Activated T-helper 2 cell treated with anti-CD3 and anti-CD28 coated beads, Interferon-gamma antibody, Interleukin-2, Interleukin-4, amounts not matched to agents 10 μg/mL and 5 μg/mL and 100 μg/mL, durations not matched to agents 14 hours and 24 hours and 36 hours (primary cell): ENCODE data around the gene AGTR1. TPM values are rescaled to one million over a fixed set of nuclear protein-coding genes. Genes with fewer than 3 reads are reported as not detected.

Experiments
- DNase-seq: peaks from one replicate; pipeline ENCODE4 v3.0.0; 2021; ENCODE audit warnings: low spot score
- H3K27ac Mint-ChIP-seq: one replicate; pipeline ENCODE4 v1.8.0; 2021; ENCODE audit warnings: mixed read lengths
- H3K27me3 Mint-ChIP-seq: one replicate; pipeline ENCODE4 v1.8.0; 2021; ENCODE audit warnings: low read depth, mixed read lengths
- H3K36me3 Mint-ChIP-seq: one replicate; pipeline ENCODE4 v1.8.0; 2021; ENCODE audit warnings: low read depth, mixed read lengths
- H3K4me1 Mint-ChIP-seq: one replicate; pipeline ENCODE4 v1.8.0; 2021; ENCODE audit warnings: low read depth, mixed read lengths
- H3K4me3 Mint-ChIP-seq: one replicate; pipeline ENCODE4 v1.8.0; 2021; ENCODE audit warnings: low read depth, mild to moderate bottlenecking, moderate library complexity, mixed read lengths
- H3K9me3 Mint-ChIP-seq: one replicate; pipeline ENCODE4 v1.8.0; 2021; ENCODE audit warnings: mixed read lengths
- intact Hi-C: fragments of 100-400 bp; cut with micrococcal nuclease; formaldehyde crosslinking; loops from one replicate; pipeline ENCODE4 v1.15.1; 2023
- total RNA-seq: library from RNA; stranded (reverse); gene quantifications from 2 replicates; pipeline ENCODE4 v1.2.3, GENCODE V29; 2022

AGTR1 gene
- total RNA-seq, 1 donor from 2014 or later: not detected

- H3K27me3 Mint-ChIP-seq: no peaks in the 10 kb centered on the region
- no peak for DNase-seq
- H3K27ac Mint-ChIP-seq: no peak overlapping the region
- intact Hi-C loops: no loop called here
- no peaks in the 10 kb centered on the region for H3K9me3 Mint-ChIP-seq
- H3K4me3 Mint-ChIP-seq: no peak overlapping the region
- peaks cover 4% of the 10 kb centered on the region for H3K4me1 Mint-ChIP-seq
- H3K36me3 Mint-ChIP-seq: no peaks in the 10 kb centered on the region
Measured at GRCh38 chr3:148728753-148729152, 31.1 kb downstream of the AGTR1 start.

DNA sequence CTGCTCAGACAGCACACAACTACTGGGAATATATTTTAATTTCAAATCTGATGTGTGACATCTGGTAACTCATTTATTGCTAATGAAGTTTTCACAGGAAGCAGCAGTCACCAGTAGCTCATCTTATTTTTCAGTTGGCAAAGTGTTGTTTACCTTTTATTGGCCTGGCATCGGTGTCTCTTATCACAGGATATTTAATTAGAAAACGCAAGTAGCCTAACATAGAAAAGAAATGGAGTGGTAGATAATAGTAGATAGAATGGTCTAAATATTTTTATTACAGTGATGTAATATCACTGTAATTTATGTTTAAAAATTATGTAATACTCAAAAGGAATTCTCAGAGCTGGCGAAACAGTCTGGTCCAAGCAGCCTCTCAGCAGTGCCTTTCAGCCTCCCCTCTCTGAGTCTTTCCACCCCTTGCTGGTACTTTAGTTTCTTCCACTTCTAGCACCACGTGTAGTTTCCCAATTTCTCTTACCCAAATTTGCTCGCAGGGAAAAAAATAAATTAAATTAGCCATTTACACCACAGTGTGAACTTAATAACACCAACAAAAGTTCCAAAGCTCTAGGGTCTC, 31.9 kb downstream of the AGTR1 start:
- Mint-ChIP-seq H3K4me3 (no peak overlapping the region), H3K9me3 (no peaks in the 10 kb centered on the region), H3K36me3 (no peaks in the 10 kb centered on the region), H3K27me3 (no peaks in the 10 kb centered on the region), H3K27ac (no peak overlapping the region), H3K4me1 (peaks cover 4% of the 10 kb centered on the region)
- DNase-seq: no peak
- intact Hi-C loops: no loop called here

DNA sequence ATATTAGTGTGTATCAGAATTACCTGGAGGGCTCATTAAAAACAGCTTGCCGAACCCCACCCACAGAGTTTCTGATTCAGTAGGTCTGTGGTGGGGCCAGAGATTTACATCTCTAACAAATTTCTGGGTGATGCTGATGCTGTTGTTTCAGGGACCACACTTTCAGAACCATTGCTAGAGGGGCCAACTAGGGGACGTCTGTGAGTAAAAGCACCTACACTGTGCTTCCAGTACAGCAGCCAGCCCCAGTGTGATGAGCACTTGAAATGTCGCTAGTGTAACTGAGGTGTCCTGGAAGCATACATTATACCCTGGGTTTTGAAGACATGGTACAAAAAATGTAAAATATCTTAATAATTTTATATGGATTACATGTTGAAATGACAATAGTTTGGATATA, 33.0 kb downstream of the AGTR1 start:
- Mint-ChIP-seq H3K4me1 (peaks cover 4% of the 10 kb centered on the region), H3K36me3 (no peaks in the 10 kb centered on the region), H3K9me3 (no peaks in the 10 kb centered on the region), H3K27ac (no peak overlapping the region), H3K4me3 (no peak overlapping the region), H3K27me3 (no peaks in the 10 kb centered on the region)
- intact Hi-C loops: no loop called here
- DNase-seq: no peak

GRCh38 chr3:148735597-148735996, 37.9 kb downstream of the AGTR1 start:
- no peak overlapping the region for H3K27ac Mint-ChIP-seq
- H3K4me1 Mint-ChIP-seq: no peaks in the 10 kb centered on the region
- intact Hi-C loops: no loop called here
- H3K4me3 Mint-ChIP-seq: no peak overlapping the region
- no peak for DNase-seq
- no peaks in the 10 kb centered on the region for H3K9me3 Mint-ChIP-seq
- H3K27me3 Mint-ChIP-seq: no peaks in the 10 kb centered on the region
- H3K36me3 Mint-ChIP-seq: no peaks in the 10 kb centered on the region

GRCh38 chr3:148736086-148736485, 38.4 kb downstream of the AGTR1 start:
- H3K4me1 Mint-ChIP-seq: no peaks in the 10 kb centered on the region
- H3K9me3 Mint-ChIP-seq: no peaks in the 10 kb centered on the region
- no peak overlapping the region for H3K4me3 Mint-ChIP-seq
- no peaks in the 10 kb centered on the region for H3K36me3 Mint-ChIP-seq
- H3K27me3 Mint-ChIP-seq: no peaks in the 10 kb centered on the region
- intact Hi-C loops: no loop called here
- DNase-seq: no peak
- H3K27ac Mint-ChIP-seq: no peak overlapping the region

DNA sequence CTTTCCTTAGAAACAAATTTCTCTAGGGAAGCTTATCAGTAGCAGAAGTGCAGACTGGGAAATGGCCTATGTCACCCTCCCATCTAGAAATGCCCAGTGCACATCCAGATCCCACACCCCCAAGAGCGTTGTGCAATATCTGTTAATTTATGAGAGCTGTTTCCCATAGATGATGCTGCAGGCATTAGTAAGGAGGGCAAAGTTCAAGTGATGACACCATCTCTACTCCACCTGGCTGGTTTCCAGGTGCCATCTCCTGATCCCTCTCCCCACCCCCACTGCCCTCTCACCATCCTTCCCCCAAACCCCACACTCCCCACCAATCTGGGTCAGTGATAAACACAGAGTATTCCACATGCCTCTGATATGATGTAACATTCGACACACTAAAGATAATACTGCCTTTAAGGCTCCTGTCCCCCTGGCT, 39.4 kb downstream of the AGTR1 start:
- intact Hi-C loops: no loop called here
- Mint-ChIP-seq H3K9me3 (no peaks in the 10 kb centered on the region), H3K36me3 (no peaks in the 10 kb centered on the region), H3K4me3 (no peak overlapping the region), H3K27ac (no peak overlapping the region), H3K27me3 (no peaks in the 10 kb centered on the region), H3K4me1 (no peaks in the 10 kb centered on the region)
- DNase-seq: no peak

DNA sequence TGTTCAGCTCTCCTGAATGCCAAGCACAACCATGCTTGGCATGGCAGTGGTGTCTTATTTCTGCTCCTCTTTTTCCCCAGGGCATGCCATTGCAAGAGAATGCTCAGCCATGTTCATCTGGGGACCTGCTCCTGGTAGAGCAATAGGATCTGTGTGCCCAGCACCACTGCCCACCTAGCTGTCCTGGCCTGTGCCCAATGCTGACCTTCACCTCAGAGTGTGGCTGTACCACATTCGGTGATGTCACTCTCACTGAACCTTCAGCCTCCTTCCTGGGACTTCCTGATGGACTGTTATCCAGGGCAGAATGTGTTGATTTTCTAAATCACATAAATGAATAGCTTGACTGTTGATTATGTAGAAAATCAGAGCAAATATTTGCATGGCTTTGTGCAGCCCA, 42.0 kb downstream of the AGTR1 start:
- H3K9me3 Mint-ChIP-seq: no peaks in the 10 kb centered on the region
- no peak overlapping the region for H3K27ac Mint-ChIP-seq
- H3K27me3 Mint-ChIP-seq: no peaks in the 10 kb centered on the region
- no peak for DNase-seq
- no peaks in the 10 kb centered on the region for H3K36me3 Mint-ChIP-seq
- no peaks in the 10 kb centered on the region for H3K4me1 Mint-ChIP-seq
- no peak overlapping the region for H3K4me3 Mint-ChIP-seq
- intact Hi-C loops: no loop called here

- Mint-ChIP-seq H3K36me3 (no peaks in the 10 kb centered on the region), H3K9me3 (no peaks in the 10 kb centered on the region), H3K4me3 (no peak overlapping the region), H3K4me1 (no peaks in the 10 kb centered on the region), H3K27ac (no peak overlapping the region), H3K27me3 (no peaks in the 10 kb centered on the region)
- no peak for DNase-seq
- intact Hi-C loops: no loop called here
Measured at GRCh38 chr3:148740291-148740690, 42.6 kb downstream of the AGTR1 start.

DNA sequence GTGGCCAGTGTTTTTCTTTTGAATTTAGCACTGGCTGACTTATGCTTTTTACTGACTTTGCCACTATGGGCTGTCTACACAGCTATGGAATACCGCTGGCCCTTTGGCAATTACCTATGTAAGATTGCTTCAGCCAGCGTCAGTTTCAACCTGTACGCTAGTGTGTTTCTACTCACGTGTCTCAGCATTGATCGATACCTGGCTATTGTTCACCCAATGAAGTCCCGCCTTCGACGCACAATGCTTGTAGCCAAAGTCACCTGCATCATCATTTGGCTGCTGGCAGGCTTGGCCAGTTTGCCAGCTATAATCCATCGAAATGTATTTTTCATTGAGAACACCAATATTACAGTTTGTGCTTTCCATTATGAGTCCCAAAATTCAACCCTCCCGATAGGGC, 43.5 kb downstream of the AGTR1 start:
- Mint-ChIP-seq H3K9me3 (no peaks in the 10 kb centered on the region), H3K36me3 (no peaks in the 10 kb centered on the region), H3K27me3 (no peaks in the 10 kb centered on the region), H3K4me3 (no peak overlapping the region), H3K27ac (no peak overlapping the region), H3K4me1 (no peaks in the 10 kb centered on the region)
- no peak for DNase-seq
- intact Hi-C loops: no loop called here

DNA sequence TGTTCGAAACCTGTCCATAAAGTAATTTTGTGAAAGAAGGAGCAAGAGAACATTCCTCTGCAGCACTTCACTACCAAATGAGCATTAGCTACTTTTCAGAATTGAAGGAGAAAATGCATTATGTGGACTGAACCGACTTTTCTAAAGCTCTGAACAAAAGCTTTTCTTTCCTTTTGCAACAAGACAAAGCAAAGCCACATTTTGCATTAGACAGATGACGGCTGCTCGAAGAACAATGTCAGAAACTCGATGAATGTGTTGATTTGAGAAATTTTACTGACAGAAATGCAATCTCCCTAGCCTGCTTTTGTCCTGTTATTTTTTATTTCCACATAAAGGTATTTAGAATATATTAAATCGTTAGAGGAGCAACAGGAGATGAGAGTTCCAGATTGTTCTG, 44.4 kb downstream of the AGTR1 start:
- no peak overlapping the region for H3K27ac Mint-ChIP-seq
- no peaks in the 10 kb centered on the region for H3K4me1 Mint-ChIP-seq
- H3K9me3 Mint-ChIP-seq: no peaks in the 10 kb centered on the region
- no peak overlapping the region for H3K4me3 Mint-ChIP-seq
- H3K36me3 Mint-ChIP-seq: no peaks in the 10 kb centered on the region
- intact Hi-C loops: no loop called here
- no peaks in the 10 kb centered on the region for H3K27me3 Mint-ChIP-seq
- DNase-seq: no peak

GRCh38 chr3:148746053-148746452, 48.4 kb downstream of the AGTR1 start:
- no peaks in the 10 kb centered on the region for H3K36me3 Mint-ChIP-seq
- H3K4me1 Mint-ChIP-seq: no peaks in the 10 kb centered on the region
- H3K9me3 Mint-ChIP-seq: no peaks in the 10 kb centered on the region
- no peak for DNase-seq
- intact Hi-C loops: no loop called here
- no peak overlapping the region for H3K4me3 Mint-ChIP-seq
- H3K27me3 Mint-ChIP-seq: no peaks in the 10 kb centered on the region
- no peak overlapping the region for H3K27ac Mint-ChIP-seq

DNA sequence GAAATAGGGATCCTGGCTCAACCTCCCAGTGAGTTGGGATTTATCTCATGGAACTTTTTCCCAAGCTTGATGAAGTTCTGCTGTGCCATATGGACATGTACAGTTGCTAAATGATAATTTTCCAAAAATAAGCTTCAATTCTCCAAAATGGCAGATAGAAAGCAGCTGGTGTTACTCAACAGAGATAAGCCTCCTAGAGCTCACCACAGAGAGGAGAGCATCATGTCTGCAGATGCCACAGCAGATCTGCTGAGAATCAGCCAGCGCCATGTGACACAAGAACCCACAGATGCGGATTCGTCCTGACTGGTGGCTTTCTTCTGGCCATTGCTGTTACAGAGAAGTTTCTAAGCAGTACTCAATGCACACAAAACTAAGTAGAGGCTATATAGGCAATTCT, 50.6 kb downstream of the AGTR1 start:
- no peak overlapping the region for H3K27ac Mint-ChIP-seq
- no peaks in the 10 kb centered on the region for H3K36me3 Mint-ChIP-seq
- no peak for DNase-seq
- H3K9me3 Mint-ChIP-seq: no peaks in the 10 kb centered on the region
- intact Hi-C loops: no loop called here
- H3K4me3 Mint-ChIP-seq: no peak overlapping the region
- H3K4me1 Mint-ChIP-seq: no peaks in the 10 kb centered on the region
- H3K27me3 Mint-ChIP-seq: no peaks in the 10 kb centered on the region

DNA sequence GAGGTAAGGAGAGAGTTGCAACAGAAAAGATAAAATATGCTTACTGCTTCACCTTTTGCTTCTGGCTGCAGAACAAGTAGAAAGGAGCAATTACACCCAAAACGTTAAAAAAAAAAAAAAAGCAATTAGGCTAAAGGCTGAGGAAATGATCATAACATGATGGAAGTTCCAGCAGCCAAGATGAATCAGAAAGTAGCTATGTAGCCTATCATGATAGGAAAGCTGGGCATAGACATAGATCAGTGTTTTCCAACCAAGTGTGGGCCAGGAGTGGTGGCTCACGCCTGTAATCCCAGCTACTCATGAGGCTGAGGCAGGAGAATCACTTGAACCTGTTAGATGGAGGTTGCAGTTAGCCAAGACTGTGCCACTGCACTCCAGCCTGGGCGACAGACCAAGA, 52.6 kb downstream of the AGTR1 start:
- intact Hi-C loops: no loop called here

GRCh38 chr3:148751461-148751860, 53.8 kb downstream of the AGTR1 start:
- no peak for DNase-seq
- Mint-ChIP-seq H3K27ac (no peak overlapping the region), H3K9me3 (no peaks in the 10 kb centered on the region), H3K27me3 (no peaks in the 10 kb centered on the region), H3K4me3 (no peak overlapping the region), H3K36me3 (no peaks in the 10 kb centered on the region), H3K4me1 (no peaks in the 10 kb centered on the region)
- intact Hi-C loops: no loop called here

More for the DNA sequence above, 52.6 kb downstream of the AGTR1 start:
- H3K4me1 Mint-ChIP-seq: no peaks in the 10 kb centered on the region
- H3K36me3 Mint-ChIP-seq: no peaks in the 10 kb centered on the region
- no peaks in the 10 kb centered on the region for H3K27me3 Mint-ChIP-seq
- no peak overlapping the region for H3K27ac Mint-ChIP-seq
- DNase-seq: no peak
- H3K4me3 Mint-ChIP-seq: no peak overlapping the region
- H3K9me3 Mint-ChIP-seq: no peaks in the 10 kb centered on the region
